ENCODE results near the gene SNX4.
"Not testable (repeated sequence)": the region's sequence is repeated elsewhere in the genome, so short reads cannot be mapped to it uniquely, and the experiment has no call there.

SNX4 gene

DNA sequence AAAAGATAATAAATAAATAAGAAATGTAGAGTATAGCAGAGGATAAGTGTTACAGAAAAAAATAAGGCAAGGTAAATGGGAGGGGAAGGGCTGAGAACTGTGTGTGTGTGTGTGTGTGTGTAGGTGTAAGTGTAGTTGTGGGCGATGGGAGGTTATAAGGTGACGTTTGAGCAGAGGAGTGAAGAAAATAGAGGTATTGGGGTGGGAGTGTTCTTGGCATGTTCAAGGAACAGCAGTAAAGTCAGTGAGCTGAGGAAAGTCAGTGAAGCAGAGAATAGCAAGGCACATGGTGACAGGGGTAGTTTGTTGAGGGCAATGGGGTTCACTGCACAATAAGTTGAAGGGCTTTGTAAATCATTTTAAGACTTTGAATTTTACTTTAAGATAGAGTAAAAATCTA lies 113.9 kb downstream of the SNX4 start:
- DNase-seq (ENCODE audit: low read depth) = no peak
- TF ChIP-seq, protein P1, sequence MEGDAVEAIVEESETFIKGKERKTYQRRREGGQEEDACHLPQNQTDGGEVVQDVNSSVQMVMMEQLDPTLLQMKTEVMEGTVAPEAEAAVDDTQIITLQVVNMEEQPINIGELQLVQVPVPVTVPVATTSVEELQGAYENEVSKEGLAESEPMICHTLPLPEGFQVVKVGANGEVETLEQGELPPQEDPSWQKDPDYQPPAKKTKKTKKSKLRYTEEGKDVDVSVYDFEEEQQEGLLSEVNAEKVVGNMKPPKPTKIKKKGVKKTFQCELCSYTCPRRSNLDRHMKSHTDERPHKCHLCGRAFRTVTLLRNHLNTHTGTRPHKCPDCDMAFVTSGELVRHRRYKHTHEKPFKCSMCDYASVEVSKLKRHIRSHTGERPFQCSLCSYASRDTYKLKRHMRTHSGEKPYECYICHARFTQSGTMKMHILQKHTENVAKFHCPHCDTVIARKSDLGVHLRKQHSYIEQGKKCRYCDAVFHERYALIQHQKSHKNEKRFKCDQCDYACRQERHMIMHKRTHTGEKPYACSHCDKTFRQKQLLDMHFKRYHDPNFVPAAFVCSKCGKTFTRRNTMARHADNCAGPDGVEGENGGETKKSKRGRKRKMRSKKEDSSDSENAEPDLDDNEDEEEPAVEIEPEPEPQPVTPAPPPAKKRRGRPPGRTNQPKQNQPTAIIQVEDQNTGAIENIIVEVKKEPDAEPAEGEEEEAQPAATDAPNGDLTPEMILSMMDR (conservative IDR thresholded peaks at IDR 0.05; ENCODE audit: low read length) = no peak
- H3K4me3 ChIP-seq (ENCODE audit: low read length) = no peak overlapping the region

DNA sequence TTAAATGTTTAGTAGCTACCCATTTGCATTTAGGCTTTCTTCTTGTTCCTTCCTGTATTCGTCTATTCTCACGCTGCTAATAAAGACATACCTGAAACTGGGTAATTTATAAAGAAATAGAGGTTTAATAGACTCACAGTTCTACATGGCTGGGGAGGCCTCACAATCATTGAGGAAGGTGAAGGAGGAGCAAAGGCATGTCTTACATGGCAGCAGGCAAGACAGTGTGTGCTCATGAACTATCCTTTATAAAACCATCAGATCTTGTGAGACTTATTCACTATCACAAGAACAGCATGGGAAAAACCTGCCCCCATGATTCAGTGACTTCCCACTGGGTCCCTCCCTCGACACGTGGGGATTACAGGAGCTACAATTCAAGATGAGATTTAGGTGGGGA lies 114.5 kb downstream of the SNX4 start:
- not testable (repeated sequence) for H3K4me3 ChIP-seq (ENCODE audit: low read length); DNase-seq (ENCODE audit: low read depth)

DNA sequence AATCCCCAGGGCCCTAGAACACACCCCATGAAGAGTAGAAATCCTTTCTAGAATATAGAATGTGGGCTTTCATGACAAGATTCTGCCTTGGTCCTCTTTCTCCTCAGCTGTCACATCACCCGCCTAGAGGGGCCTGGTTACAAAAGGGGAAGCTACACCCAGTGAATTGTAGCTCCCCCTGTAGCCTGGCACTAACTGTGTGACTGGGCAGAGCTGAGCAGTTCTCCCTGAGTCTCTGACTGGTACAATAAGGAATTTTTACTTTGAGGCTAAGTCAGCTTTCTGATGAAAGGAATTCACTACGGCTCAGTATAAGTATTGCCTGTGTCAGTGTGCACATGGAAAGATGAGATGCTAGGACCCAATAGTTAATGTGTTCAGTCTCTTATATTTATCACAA lies 116.2 kb downstream of the SNX4 start:
- H3K4me3 ChIP-seq (ENCODE audit: low read length) = no peak overlapping the region
- TF ChIP-seq, protein P1 (conservative IDR thresholded peaks at IDR 0.05; ENCODE audit: low read length) = peak; percentile 33
- peak; percentile 62 for DNase-seq (ENCODE audit: low read depth)

DNA sequence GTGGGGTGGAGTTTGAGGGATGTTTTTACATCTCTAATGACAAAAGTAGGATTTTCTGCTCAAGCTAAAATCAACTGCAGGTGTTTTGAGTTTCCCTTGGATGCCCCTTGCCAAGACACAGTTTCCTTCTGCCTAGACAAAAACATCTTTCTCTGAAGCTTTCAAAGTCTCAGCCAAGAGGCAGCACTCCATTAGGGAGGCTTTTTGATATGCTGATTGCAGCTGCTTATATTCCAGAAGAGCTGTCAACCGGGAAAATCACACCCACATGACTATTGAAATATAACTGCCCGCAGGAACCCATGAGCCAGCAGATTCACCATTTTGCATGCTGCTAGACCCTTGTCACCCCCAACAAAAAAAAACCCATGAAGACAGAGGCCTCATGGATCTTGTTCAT lies 117.4 kb downstream of the SNX4 start:
- no peak overlapping the region for H3K4me3 ChIP-seq (ENCODE audit: low read length)
- TF ChIP-seq, protein P1 (conservative IDR thresholded peaks at IDR 0.05; ENCODE audit: low read length) = no peak
- DNase-seq (ENCODE audit: low read depth) = no peak

DNA sequence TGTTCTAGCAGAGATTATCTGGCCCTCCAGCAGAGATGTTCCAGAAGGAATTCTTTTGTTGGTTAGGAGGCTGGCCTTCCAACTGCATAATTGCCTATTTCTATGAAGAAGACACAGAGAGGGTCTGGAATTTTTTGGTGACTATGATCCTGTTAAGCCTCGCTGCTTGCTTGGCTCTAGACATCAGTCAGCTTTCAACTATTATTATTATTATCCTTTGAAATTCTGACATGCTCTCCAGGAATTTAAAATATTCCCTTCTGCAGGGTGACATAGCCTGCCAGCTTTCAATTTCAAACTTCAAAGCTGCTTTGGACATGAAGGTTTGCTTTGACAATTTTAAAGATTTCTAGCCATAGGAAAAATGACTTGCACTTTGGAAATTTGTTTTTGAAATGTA lies 118.6 kb downstream of the SNX4 start:
- TF ChIP-seq, protein P1 (conservative IDR thresholded peaks at IDR 0.05; ENCODE audit: low read length) = no peak
- peak; percentile 67 for DNase-seq (ENCODE audit: low read depth)
- no peak overlapping the region for H3K4me3 ChIP-seq (ENCODE audit: low read length)

DNA sequence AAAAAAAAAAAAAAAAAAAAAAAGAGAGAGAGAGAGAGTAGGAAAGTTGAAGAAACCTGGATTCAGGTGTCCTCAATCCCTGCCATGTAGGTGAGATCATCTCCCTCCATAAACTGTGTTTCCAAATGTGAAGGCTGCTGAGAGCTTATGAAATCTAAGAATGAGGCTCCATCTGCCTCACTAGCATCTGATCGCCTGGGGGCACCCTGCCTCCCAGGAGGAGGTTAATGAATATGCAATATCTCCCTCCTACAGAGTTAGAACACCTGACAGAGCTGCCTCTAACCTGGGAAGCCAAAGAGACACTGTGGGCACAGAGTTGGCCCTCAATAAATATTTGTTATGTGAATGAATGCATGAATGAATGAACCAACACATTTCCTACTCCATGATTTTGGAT lies 121.0 kb downstream of the SNX4 start:
- TF ChIP-seq, protein P1 (conservative IDR thresholded peaks at IDR 0.05; ENCODE audit: low read length) = no peak
- no peak for DNase-seq (ENCODE audit: low read depth)
- H3K4me3 ChIP-seq (ENCODE audit: low read length) = no peak overlapping the region

All from AG10803 (cell line).